ENCODE data around the gene OIT3.

Gene OIT3

GRCh38 chr10:72981882-72982529 lies 88.5 kb downstream of the OIT3 start:
- no peak for TF ChIP-seq CTCF (IDR thresholded peaks at IDR 0.05; ENCODE audit: insufficient read depth, low read depth, low read length, missing control alignments)
- DNase-seq (ENCODE audit: low read depth) = no peak
- no peak overlapping the region for H3K4me3 ChIP-seq (ENCODE audit: low read depth, low read length)
